Activated CD8-positive, alpha-beta memory T cell treated with anti-CD3 and anti-CD28 coated beads for 4 hours (primary cell): ENCODE results near the gene C10orf53.
"Not testable (repeated sequence)": the region's sequence is repeated elsewhere in the genome, so short reads cannot be mapped to it uniquely, and the experiment has no call there.

Experiments
- DNase-seq, 2 donors: peaks; one replicate each; pipeline ENCODE4 v3.0.0-alpha.2; 2020; ENCODE audit warnings: low read depth in 2 of 2

The C10orf53 gene

GRCh38 chr10:49688261-49688846, 8.9 kb downstream of the C10orf53 start:
- no peak for DNase-seq

- DNase-seq = no peak
Observed at GRCh38 chr10:49688920-49689319, 9.5 kb downstream of the C10orf53 start.

GRCh38 chr10:49689882-49690510, 10.5 kb downstream of the C10orf53 start:
- no peak for DNase-seq

- no peak for DNase-seq
Observed at GRCh38 chr10:49690698-49691356, 11.4 kb downstream of the C10orf53 start.

- DNase-seq = no peak
Observed at GRCh38 chr10:49691588-49691987, 12.1 kb downstream of the C10orf53 start.

- DNase-seq = no peak
Observed at GRCh38 chr10:49694466-49694865, 15.0 kb downstream of the C10orf53 start.

- DNase-seq = no peak
Observed at GRCh38 chr10:49696311-49696710, 16.9 kb downstream of the C10orf53 start.

GRCh38 chr10:49698679-49699078, 19.2 kb downstream of the C10orf53 start:
- no peak for DNase-seq

GRCh38 chr10:49700211-49700610, 20.8 kb downstream of the C10orf53 start:
- no peak for DNase-seq

GRCh38 chr10:49700997-49701396, 21.5 kb downstream of the C10orf53 start:
- DNase-seq = no peak

- no peak for DNase-seq
Observed at GRCh38 chr10:49707585-49707984, 28.1 kb downstream of the C10orf53 start.

GRCh38 chr10:49709934-49710333, 30.5 kb downstream of the C10orf53 start:
- no peak for DNase-seq

- DNase-seq = no peak
Observed at GRCh38 chr10:49710966-49711365, 31.5 kb downstream of the C10orf53 start.

- no peak for DNase-seq
Observed at GRCh38 chr10:49711481-49711880, 32.0 kb downstream of the C10orf53 start.

- DNase-seq = no peak
Observed at GRCh38 chr10:49713266-49713665, 33.8 kb downstream of the C10orf53 start.

GRCh38 chr10:49715157-49715556, 35.7 kb downstream of the C10orf53 start:
- DNase-seq = not testable (repeated sequence)

GRCh38 chr10:49726593-49726992, 47.1 kb downstream of the C10orf53 start:
- no peak for DNase-seq

- DNase-seq = no peak
Observed at GRCh38 chr10:49733866-49734265, 54.4 kb downstream of the C10orf53 start.

- no peak for DNase-seq
Observed at GRCh38 chr10:49734676-49735075, 55.2 kb downstream of the C10orf53 start.

- DNase-seq = no peak
Observed at GRCh38 chr10:49735161-49735560, 55.7 kb downstream of the C10orf53 start.

- no peak for DNase-seq
Observed at GRCh38 chr10:49735848-49736563, 56.6 kb downstream of the C10orf53 start.

GRCh38 chr10:49736564-49737113, 57.2 kb downstream of the C10orf53 start:
- DNase-seq = no peak
